Heart left ventricle (tissue), 13 donors: Measurements from ENCODE around the gene NDUFA6.
"Not testable (repeated sequence)": the region's sequence is repeated elsewhere in the genome, so short reads cannot be mapped to it uniquely, and the experiment has no call there.

ENCODE experiments used
- POLR2A ChIP-seq, 2 donors: fragments of 450-650 bp; IDR thresholded peaks; one replicate each; pipeline ENCODE4 v1.6.1; 2017; ENCODE audit warnings: antibody characterized with exemption in 2 of 2, mild to moderate bottlenecking in 2 of 2, moderate library complexity in 2 of 2
- TF ChIP-seq, protein P1 (sequence below), 12 donors: fragments of 200-600 bp; sonication (generic) in 4 of 12; IDR thresholded peaks; one replicate each; pipeline versions ENCODE4 v1.5.0 to v1.8.0; 2018 to 2022; ENCODE audit warnings: antibody characterized with exemption in 12 of 12, mild to moderate bottlenecking in 5 of 12
- donor health status: ischemic (EF 13 %, LVEDD 7.1; RV severe dilation, severe dysfunction).
- donor health status: DM: no; HTN: yes; CAD: no.
- donor health status: DM: no; HTN: no; CAD: no.
- donor health status: ischemic (EF 25% LVEDD 6.9; RV normal size, moderate dysfunction).
- donor health status: ischemic (EF 25% LVEDD 5.7; RV mildly dilated, moderate dysfunction).
- donor health status: ischemic (EF 35%, LVEDD 5.7; RV mildly dilated, moderate dysfunction).
- donor health status: nonischemic (EF 11% LVEDD 7.7; RV severe dilation, severe dysfunction).
- donor health status: DM: yes; HTN: yes; CAD: no.
- donor health status: PGD.
- donor health status: ischemic (EF 29% LVEDD 5.4; RV normal size, mild dysfunction).
- donor health status: nonischemic (EF 23%, LVEDD 6.1; RV moderate dilation, normal function).

DNA sequence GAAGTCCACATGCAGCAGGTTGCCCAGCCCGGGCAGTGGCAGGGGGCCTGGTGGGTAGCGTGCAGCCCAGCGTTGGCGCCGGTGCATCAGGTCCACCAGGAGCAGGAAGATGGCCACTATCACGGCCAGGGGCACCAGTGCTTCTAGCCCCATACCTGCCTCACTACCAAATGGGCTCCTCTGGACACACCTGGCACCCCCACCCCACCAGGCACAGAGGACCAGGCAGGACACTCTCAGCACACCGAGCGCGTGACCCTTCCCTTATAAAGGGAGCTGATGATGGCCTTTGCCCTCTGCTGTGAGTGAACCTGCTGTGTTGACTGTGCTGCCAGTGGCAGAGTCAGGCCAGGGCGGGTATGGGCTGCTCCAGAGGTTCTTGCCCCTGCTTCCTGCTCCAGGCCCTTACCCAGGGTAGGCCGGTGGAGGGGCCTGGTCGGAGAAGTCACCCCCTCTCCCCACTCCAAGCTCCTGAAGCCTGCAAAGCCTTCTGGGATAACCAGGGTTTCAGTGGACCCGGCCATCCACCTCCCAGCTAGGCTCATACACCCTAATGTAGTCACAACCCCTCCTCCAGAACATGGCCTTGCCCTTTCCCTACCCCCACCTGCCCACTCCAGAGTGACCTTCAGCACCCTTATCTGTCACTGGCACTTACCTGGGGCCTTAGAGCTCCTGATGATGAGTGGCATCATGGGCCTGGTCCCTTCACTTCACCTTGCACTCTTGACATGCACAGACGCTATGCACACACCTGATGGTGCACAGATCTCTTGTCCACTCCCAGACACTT, 40.3 kb upstream of the NDUFA6 start, which contains the start of gene CYP2D6:
- TF ChIP-seq, protein P1, sequence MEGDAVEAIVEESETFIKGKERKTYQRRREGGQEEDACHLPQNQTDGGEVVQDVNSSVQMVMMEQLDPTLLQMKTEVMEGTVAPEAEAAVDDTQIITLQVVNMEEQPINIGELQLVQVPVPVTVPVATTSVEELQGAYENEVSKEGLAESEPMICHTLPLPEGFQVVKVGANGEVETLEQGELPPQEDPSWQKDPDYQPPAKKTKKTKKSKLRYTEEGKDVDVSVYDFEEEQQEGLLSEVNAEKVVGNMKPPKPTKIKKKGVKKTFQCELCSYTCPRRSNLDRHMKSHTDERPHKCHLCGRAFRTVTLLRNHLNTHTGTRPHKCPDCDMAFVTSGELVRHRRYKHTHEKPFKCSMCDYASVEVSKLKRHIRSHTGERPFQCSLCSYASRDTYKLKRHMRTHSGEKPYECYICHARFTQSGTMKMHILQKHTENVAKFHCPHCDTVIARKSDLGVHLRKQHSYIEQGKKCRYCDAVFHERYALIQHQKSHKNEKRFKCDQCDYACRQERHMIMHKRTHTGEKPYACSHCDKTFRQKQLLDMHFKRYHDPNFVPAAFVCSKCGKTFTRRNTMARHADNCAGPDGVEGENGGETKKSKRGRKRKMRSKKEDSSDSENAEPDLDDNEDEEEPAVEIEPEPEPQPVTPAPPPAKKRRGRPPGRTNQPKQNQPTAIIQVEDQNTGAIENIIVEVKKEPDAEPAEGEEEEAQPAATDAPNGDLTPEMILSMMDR (IDR thresholded peaks at IDR 0.05): not testable (repeated sequence)
- TF ChIP-seq POLR2A (IDR thresholded peaks at IDR 0.05): not testable (repeated sequence)
